ENCODE measurements around the gene HORMAD1. TPM values are rescaled to one million over a fixed set of nuclear protein-coding genes. Genes with fewer than 3 reads are reported as not detected.
A peak's percentile ranks its signal among the peaks of the same experiment; 100 is the strongest.

Gene HORMAD1
- total and polyA plus RNA-seq, 2 of the 13 experiments (the other 11 are each of a cell fraction or from before 2014, with no cell fraction given) = not detected

- TF ChIP-seq CEBPZ (IDR thresholded peaks at IDR 0.05; ENCODE audit: low read length) (peak; percentile 57; the same call in 1 of the 2 replicates), MNT (IDR thresholded peaks at IDR 0.05) (peak; percentile 26; the same call in 1 of the 2 replicates), GPN1 (CRISPR knock-in tag; IDR thresholded peaks at IDR 0.05; ENCODE audit: borderline replicate concordance) (no peak), ZNF17 (CRISPR knock-in tag; IDR thresholded peaks at IDR 0.05) (no peak), HDAC2 (CRISPR knock-in tag; IDR thresholded peaks at IDR 0.05) (0 out of 2 replicates have a peak, but pooled peaks have one; percentile 17), ZNF709 (CRISPR knock-in tag; IDR thresholded peaks at IDR 0.05) (no peak), KDM4B (CRISPR knock-in tag; IDR thresholded peaks at IDR 0.05) (no peak), PHB2 (IDR thresholded peaks at IDR 0.05; ENCODE audit: partially characterized antibody) (no peak), ZNF383 (CRISPR knock-in tag; IDR thresholded peaks at IDR 0.05; ENCODE audit: borderline replicate concordance) (no peak), USF2 (IDR thresholded peaks at IDR 0.05; ENCODE audit: low read depth, low read length) (no peak), USF2 (CRISPR knock-in tag; IDR thresholded peaks at IDR 0.05; ENCODE audit: borderline replicate concordance) (no peak), ZNF773 (CRISPR knock-in tag; IDR thresholded peaks at IDR 0.05; ENCODE audit: borderline replicate concordance) (no peak), ZBTB44 (CRISPR knock-in tag; IDR thresholded peaks at IDR 0.05) (no peak), SATB2 (CRISPR knock-in tag; IDR thresholded peaks at IDR 0.05) (no peak), ZNF766 (CRISPR knock-in tag; IDR thresholded peaks at IDR 0.05; ENCODE audit: borderline replicate concordance) (no peak), HMG20A (CRISPR knock-in tag; IDR thresholded peaks at IDR 0.05; ENCODE audit: borderline replicate concordance) (no peak), ZNF83 (CRISPR knock-in tag; IDR thresholded peaks at IDR 0.05; ENCODE audit: borderline replicate concordance) (no peak), TGIF2 (CRISPR knock-in tag; IDR thresholded peaks at IDR 0.05) (peak; percentile 75; the same call in 1 of the 2 replicates), HNF4A (CRISPR knock-in tag; IDR thresholded peaks at IDR 0.05) (no peak), ZBTB42 (CRISPR knock-in tag; IDR thresholded peaks at IDR 0.05) (no peak), CREB1 (IDR thresholded peaks at IDR 0.05) (peak; percentile 47; the same call in 1 of the 2 replicates), CREB1 (CRISPR knock-in tag; IDR thresholded peaks at IDR 0.05) (peak; percentile 91)
These were observed 23.4 kb downstream of the HORMAD1 start, which contains the start of gene GOLPH3L (continued) for GRCh38 chr1:150696995-150697927.

Measured in HepG2 (cell line).